Right lobe of liver (tissue), 6 donors: ENCODE measurements around the gene UBE2G1. TPM values are rescaled to one million over a fixed set of nuclear protein-coding genes. Genes with fewer than 3 reads are reported as not detected.

Source experiments
- ATAC-seq, 4 donors: fragments of 200-7000 bp; cut with Tn5 transposase; one replicate each; pipeline ENCODE4 v1.9.1; 2020; ENCODE audit warnings: mild to moderate bottlenecking in 4 of 4, moderate library complexity in 4 of 4
- DNase-seq, 3 donors: peaks; one replicate each; pipeline ENCODE4 v3.0.0-alpha.2; 2020
- H3K27ac ChIP-seq, 3 donors: fragments of 200-600 bp; one replicate each; pipeline ENCODE4 v1.8.0; 2022
- H3K27me3 ChIP-seq, 2 donors: fragments of 200-600 bp; one replicate each; pipeline ENCODE4 v1.8.0; 2022
- H3K36me3 ChIP-seq, 4 donors: fragments of 200-600 bp; sonication (generic) in 1 of 4; one replicate each; pipeline versions ENCODE4 v1.5.1 to v1.8.0; 2017 to 2022; ENCODE audit warnings: control low read depth in 1 of 4
- H3K4me1 ChIP-seq, 4 donors: fragments of 200-600 bp; sonication (generic) in 1 of 4; one replicate each; pipeline versions ENCODE4 v1.5.1 to v1.8.0; 2017 to 2022; ENCODE audit warnings: control low read depth in 1 of 4
- H3K4me3 ChIP-seq, 3 donors: fragments of 200-600 bp; one replicate each; pipeline ENCODE4 v1.8.0; 2022
- H3K9me3 ChIP-seq, 4 donors: fragments of 200-600 bp; sonication (generic) in 1 of 4; one replicate each; pipeline versions ENCODE4 v1.5.1 to v1.8.0; 2017 to 2022; ENCODE audit warnings: control low read depth in 1 of 4
- POLR2A ChIP-seq: fragments of 450-650 bp; IDR thresholded peaks from one replicate; pipeline ENCODE4 v1.6.1; 2017; ENCODE audit warnings: antibody characterized with exemption, mild to moderate bottlenecking
- WGBS: methylation state at CpG from one replicate; pipeline ENCODE4 v1.1.6; 2018; ENCODE audit warnings: low coverage, low lambda C conversion rate; ENCODE audit not compliant: insufficient coverage; ENCODE audit errors: missing lambda C conversion rate; 5-methylcytosine and 5-hydroxymethylcytosine counted together
- intact Hi-C, 2 donors: fragments of 100-400 bp; cut with DNase I; formaldehyde crosslinking; loops; one replicate each; pipeline versions ENCODE4 v1.11.2 to v1.14.1; 2022
- total RNA-seq, 6 experiments: library from RNA; depleted of rRNA in 2 of 6; stranded (reverse); fragments of >200 nt in 2 of 6; fragmentation: NEBNext Ultra II Directional in 3 of 6; extraction: Animal tissue kit (Norgen Biotek cat#: 25700) in 3 of 6; gene quantifications; one replicate each; pipeline versions ENCODE4 v1.1.0 to v1.2.4, GENCODE V29; 2016 to 2023
- TF ChIP-seq, protein P1 (sequence below), 4 donors: fragments of 200-600 bp in 3 of 4; fragments of 450-650 bp in 1 of 4; IDR thresholded peaks; one replicate each; pipeline versions ENCODE4 v1.5.1 to v1.8.0; 2016 to 2022; ENCODE audit warnings: antibody characterized with exemption in 4 of 4, mild to moderate bottlenecking in 2 of 4
- donor health status: DM: no; HTN: yes; CAD: no.
- donor health status: DM: no; HTN: no; CAD: no.
- donor health status: DM: no; HTN: no; CAD: no.
- donor health status: DM: no; HTN: yes; CAD: no.
- donor health status: DM: no; HTN: yes; CAD: no.

The UBE2G1 gene
- total RNA-seq, 6 experiments from 2014 or later: 30.3 to 45.5 (median 38.8) TPM

DNA sequence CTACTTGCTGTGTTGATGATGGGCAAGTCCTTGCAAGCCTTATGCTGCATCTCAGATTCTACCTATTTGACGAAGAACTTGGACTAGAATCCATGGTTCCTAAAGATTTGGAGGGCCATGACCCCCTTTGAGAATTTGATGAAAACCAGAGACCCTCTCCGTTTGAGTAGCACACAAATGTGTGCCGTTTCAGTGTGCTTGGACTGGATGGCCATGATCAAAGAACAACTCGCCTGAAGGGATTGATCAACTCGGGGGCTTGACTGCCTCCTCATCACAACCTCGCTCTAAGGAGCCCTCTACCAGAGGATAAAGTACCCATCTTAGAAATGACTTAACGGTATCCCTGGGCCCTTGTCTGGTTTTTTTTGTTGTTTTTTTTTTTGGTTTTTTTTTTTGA, 99.9 kb downstream of the UBE2G1 start:
- intact Hi-C loops: no loop called here
- WGBS: 80% methylated on average over 3 of the region's 7 CpGs
- no peaks in the 10 kb centered on the region for H3K27me3 ChIP-seq
- peaks cover 0 to 10% (median 0%) of the 10 kb centered on the region in 4 donors for H3K36me3 ChIP-seq
- no peak for ATAC-seq
- TF ChIP-seq POLR2A: no peak
- TF ChIP-seq, protein P1, sequence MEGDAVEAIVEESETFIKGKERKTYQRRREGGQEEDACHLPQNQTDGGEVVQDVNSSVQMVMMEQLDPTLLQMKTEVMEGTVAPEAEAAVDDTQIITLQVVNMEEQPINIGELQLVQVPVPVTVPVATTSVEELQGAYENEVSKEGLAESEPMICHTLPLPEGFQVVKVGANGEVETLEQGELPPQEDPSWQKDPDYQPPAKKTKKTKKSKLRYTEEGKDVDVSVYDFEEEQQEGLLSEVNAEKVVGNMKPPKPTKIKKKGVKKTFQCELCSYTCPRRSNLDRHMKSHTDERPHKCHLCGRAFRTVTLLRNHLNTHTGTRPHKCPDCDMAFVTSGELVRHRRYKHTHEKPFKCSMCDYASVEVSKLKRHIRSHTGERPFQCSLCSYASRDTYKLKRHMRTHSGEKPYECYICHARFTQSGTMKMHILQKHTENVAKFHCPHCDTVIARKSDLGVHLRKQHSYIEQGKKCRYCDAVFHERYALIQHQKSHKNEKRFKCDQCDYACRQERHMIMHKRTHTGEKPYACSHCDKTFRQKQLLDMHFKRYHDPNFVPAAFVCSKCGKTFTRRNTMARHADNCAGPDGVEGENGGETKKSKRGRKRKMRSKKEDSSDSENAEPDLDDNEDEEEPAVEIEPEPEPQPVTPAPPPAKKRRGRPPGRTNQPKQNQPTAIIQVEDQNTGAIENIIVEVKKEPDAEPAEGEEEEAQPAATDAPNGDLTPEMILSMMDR (IDR thresholded peaks at IDR 0.05): no peak
- peaks cover 0 to 13% (median 4%) of the 10 kb centered on the region in 4 donors for H3K4me1 ChIP-seq
- no peaks in the 10 kb centered on the region for H3K9me3 ChIP-seq
- H3K27ac ChIP-seq: no peak overlapping the region
- no peak overlapping the region for H3K4me3 ChIP-seq
- DNase-seq: no peak

DNA sequence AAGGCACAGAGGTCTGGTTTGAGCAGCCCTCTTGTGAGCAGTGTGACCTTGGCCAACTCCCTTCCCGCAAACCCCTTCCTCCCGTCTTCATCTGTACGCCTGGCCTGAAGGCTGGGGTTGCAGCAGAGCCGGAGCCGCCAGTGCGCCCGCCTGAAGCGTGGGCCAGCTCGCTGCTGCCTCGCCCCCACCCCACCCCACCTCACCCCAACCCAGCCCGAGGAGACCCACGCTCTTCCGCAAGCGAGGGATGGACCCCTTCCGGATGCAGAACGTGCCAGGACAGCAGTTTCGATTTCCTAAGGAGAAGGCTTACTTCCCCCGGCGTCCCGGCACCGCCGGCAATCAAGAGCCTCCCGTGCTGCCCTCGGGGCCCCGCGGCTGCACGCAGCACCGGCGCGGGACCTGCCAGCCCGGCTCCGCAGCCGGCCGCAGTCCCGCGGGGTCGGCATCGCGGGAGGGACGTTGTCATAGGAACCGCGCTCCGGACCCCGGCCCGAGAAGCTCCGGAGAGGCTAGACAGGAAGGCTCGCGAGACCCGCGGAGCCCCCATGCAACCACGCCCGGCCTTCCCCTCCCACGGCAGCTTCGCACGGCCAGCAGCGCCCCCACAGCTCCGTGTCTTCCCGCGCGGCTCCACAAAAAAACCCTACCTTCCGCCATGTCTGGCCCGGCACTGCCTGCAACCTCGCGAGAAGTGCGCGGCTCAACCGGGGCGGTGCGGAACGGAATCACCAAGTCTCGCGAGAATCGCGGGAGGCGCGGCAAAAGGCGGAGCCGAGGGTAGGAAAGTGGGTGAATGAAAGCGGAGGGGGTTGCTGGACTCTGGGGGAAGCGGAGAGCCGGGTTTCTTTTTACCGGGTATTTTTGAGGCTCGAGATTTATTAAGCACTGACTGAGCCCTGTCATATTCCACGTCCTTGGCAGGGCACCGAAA, 102.9 kb downstream of the UBE2G1 start, which contains the start of gene ANKFY1:
TSS of gene ANKFY1 (minus strand) at position 698 of the 934 bp plus-strand sequence. CDS start at position 660, 38 bp downstream.
- Histone ChIP-seq H3K4me1 (peaks cover 0 to 13% (median 4%) of the 10 kb centered on the region in 4 donors), H3K9me3 (peaks cover 0 to 7% (median 0%) of the 10 kb centered on the region in 4 donors), H3K36me3 (peaks cover 0 to 2% (median 0%) of the 10 kb centered on the region in 4 donors), H3K27me3 (no peaks in the 10 kb centered on the region), H3K27ac (peak within 1 kb of the TSS; percentile 42 to 74 (median 53)), H3K4me3 (peak within 1 kb of the TSS; percentile 70 to 94 (median 84))
- peak; percentile 94 to 99 (median 98) for ATAC-seq
- peak; percentile 44 for TF ChIP-seq POLR2A
- TF ChIP-seq, protein P1 (IDR thresholded peaks at IDR 0.05): peak in 1 of 4 donors; percentile 21
- WGBS: 0% methylated on average over 19 of the region's 85 CpGs
- intact Hi-C loops: loop anchor here in 1 of 2 donors (5.0 kb wide), 1 partner anchor 34 kb away; no protein-coding TSS in a partner anchor
- peak; percentile 97 for DNase-seq

DNA sequence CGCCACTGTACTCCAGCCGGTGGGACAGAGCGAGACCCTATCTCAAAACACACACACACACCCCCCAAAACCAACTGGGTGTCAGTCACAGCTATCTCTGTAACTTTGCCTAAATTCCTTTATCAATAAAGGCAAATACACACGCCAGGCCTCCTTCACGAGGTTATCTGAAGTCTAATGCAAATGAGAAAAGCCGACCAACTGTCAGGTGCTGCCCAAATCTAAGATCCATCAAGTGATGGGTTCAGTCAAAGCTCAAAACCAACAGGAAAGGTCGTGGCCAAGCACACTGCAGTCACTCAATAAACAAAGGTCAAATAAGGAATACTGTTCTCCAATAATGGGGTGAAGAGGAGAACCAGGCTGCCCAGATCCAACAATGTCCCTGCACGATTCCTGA, 103.8 kb downstream of the UBE2G1 start:
- Histone ChIP-seq H3K27me3 (no peaks in the 10 kb centered on the region), H3K4me1 (peaks cover 0 to 13% (median 4%) of the 10 kb centered on the region in 4 donors), H3K4me3 (peak overlapping the region; percentile 70 to 94 (median 84)), H3K9me3 (peaks cover 0 to 7% (median 0%) of the 10 kb centered on the region in 4 donors), H3K36me3 (no peaks in the 10 kb centered on the region), H3K27ac (peak overlapping the region in 2 of 3 donors; percentile 42 to 74)
- no peak for TF ChIP-seq POLR2A
- TF ChIP-seq, protein P1 (IDR thresholded peaks at IDR 0.05): no peak
- DNase-seq (no peak), ATAC-seq (no peak)
- intact Hi-C loops: loop anchor here in 1 of 2 donors (5.0 kb wide), 1 partner anchor 35 kb away; no protein-coding TSS in a partner anchor
- 10% methylated on average over 5 of the region's 8 CpGs for WGBS

DNA sequence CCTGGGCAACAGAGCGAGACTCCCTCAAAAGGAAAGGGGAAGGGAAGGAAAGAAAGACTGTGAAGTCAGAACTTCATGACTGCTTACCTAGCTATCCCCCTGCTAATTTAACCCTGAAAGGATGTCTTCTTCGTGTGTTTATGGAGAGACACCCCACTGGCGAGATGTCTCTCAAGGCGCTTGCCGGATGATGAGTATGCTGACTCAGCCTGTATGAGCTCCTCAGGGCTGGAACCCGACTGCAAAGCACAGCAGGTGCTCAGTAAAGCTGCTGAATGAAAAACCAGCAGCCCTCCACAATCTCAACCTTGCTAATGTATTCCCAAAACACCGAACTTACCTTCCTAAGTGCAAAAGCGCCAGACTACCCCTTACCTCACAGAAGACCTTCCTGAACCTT, 105.0 kb downstream of the UBE2G1 start:
- no peak overlapping the region for H3K4me3 ChIP-seq
- H3K27me3 ChIP-seq: no peaks in the 10 kb centered on the region
- TF ChIP-seq, protein P1 (IDR thresholded peaks at IDR 0.05): no peak
- TF ChIP-seq POLR2A: no peak
- intact Hi-C loops: loop anchor here in 1 of 2 donors (5.0 kb wide), 1 partner anchor 36 kb away; no protein-coding TSS in a partner anchor
- ATAC-seq (no peak), DNase-seq (no peak)
- no peaks in the 10 kb centered on the region for H3K36me3 ChIP-seq
- no CpG with 5 or more reads among the region's 8 CpGs for WGBS
- H3K4me1 ChIP-seq: peaks cover 0 to 13% (median 4%) of the 10 kb centered on the region in 4 donors
- H3K27ac ChIP-seq: no peak overlapping the region
- H3K9me3 ChIP-seq: peaks cover 0 to 7% (median 0%) of the 10 kb centered on the region in 4 donors
